ENCODE data around the gene CGB5.
"Not testable (repeated sequence)": the region's sequence is repeated elsewhere in the genome, so short reads cannot be mapped to it uniquely, and the experiment has no call there.

CGB5 gene
- total RNA-seq, result 0 reads per million in 4 donors

DNA sequence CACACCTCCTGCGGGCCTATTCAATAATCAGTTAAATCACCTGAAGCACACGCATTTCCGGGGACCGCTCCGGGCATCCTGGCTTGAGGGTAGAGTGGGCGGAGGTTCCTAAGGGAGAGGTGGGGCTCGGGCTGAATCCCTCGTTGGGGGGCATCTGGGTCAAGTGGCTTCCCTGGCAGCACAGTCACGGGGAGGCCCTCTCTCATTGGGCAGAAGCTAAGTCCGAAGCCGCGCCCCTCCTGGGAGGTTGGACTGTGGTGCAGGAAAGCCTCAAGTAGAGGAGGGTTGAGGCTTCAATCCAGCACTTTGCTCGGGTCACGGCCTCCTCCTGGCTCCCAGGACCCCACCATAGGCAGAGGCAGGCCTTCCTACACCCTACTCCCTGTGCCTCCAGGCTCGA is at the start of gene CGB5:
Gene CGB5, plus strand, starts transcription at position 301 of the 400 bp plus-strand sequence. CDS start 362 bp downstream, outside the sequence.
- DNase-seq, result not testable (repeated sequence)

DNA sequence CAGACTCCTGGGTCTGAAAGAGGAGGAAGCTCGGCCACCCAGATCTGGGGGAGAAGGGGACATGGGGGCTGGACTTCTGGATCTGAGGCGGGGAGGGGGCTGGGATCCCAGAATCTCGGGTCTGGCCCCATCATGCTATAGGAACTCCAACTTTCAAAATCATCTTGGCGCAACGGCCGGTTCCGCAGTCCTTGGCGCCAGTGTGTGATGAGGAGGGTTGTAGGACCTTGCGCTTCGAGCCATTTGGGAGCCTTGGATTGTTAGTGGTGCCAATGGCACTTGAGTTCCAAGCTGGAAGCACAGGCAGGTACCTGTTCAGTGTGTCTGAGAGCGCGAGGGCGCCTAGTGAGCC is 49.6 kb upstream of the CGB5 start:
- DNase-seq, result no peak

DNA sequence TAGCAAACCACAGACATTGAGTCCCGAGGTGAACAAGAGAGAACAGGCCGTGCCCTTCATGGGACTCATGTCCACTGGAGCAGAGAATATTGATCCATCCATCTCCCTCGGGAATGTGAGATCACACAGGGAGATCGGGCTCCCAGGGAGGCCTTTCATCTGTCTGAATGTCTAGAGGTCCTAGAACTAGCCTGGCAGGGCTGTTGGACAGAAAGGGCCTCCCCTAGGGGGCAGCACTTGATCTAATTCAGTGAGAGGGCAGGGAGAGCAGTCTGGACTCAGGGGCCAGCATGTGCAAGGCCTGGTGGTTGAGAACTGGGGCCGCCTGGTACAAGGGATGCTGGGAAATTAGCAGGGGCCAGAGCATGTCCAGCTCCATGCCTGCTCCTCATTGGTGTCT is 45.7 kb upstream of the CGB5 start:
- DNase-seq, result peak in 2 of 5 donors; percentile 41 to 51

DNA sequence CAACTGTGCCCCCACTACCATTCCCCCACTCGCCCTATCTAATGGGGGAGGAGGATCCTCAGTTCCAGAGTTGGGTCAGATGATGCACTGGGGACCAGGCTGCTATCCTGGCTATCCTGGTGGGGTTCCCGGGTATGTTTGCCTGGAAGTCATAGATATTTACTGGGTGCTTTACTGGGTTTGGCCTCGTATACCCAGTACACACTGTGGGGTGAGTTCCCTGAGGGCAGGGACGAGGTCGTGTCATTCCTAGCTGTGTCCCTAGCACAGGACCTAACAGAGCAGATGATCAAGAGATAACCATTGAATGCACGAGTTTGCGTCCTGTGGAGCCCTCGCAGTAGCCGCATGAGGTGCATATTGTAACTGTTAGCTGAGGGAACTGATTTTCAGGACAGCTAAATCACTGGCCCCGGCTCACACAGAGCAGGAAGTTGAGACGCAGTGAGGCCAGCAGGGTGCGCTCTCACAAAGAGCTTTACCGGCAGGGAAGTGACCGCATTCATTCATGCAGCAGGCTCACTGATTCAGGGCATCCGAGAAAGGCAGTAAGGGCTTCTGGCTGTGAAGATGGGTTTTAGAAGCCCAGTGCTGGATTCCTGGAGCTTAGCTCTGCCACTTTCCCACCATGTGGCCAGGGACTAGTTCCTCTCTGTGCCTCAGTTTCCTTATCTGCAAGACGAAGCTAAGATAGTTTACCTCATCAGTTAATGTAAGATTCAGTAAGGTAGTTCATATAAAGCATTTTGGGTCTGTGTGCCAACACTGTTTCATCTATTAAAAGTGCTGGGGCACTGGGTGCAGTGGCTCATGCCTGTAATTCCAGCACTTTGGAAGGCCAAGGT is 43.9 kb upstream of the CGB5 start:
- peak; percentile 33 to 66 (median 51) for DNase-seq

DNA sequence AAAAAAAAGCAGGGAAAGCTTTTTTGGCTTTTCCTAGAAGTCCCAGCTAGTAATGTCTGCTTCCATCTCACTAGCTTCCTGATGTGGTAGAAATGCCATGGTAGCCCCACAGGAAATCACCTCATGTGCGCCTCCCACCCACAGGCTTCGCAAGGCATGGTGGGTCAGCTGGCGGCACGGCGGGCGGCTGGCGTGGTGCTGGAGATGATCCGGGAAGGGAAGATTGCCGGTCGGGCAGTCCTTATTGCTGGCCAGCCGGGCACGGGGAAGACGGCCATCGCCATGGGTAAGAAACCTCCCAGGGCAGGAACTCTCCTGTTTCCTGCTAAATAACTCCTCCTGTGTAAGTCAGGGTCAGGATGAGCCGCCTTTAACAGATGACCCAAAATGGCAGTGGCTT is 39.5 kb upstream of the CGB5 start:
- no peak for DNase-seq

DNA sequence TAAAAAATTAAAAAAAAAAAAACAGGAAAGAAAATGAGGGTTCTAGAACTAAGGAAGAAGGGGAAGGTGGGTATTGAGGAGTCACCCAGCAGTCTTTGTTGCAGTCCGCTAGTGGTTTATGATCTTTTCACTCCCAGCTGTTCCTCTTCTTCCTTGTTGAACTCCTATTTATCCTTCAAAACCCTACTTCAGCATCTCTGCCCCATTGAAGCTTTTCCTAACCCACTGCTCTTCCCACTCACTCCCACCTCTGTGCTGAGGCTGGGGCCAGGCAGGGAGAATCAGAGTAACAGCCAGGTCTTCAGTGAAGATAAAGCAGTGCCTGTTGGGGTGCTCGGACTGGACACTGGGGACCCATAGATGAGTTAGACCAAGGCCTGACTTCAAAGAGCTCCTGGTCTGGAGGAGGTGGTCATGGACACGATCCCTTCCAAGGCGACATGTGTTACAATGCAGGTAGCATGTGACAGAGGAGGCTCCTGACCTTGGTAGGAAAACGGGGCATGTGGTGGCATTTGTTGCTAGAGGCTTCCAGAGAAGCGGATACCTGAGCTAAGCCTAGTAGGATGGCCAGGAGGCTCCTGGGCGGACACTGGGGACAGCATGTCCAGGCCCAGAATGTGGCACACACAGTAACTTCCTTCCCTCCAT is 38.6 kb upstream of the CGB5 start:
- no peak for DNase-seq

DNA sequence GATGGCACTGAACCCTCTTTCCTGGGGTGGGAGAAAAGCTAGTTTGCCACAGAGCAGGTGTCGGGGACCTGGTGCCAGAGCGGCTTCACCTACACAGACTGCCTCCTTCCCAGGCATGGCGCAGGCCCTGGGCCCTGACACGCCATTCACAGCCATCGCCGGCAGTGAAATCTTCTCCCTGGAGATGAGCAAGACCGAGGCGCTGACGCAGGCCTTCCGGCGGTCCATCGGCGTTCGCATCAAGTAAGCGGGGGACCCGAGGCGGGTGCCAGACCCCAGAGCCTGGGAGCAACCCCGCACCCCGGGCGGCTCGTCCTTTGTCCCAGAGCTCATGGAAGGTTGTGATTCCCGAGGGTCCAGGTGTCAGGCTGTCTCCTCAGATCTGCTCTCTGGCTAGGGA is 36.7 kb upstream of the CGB5 start:
- no peak for DNase-seq

DNA sequence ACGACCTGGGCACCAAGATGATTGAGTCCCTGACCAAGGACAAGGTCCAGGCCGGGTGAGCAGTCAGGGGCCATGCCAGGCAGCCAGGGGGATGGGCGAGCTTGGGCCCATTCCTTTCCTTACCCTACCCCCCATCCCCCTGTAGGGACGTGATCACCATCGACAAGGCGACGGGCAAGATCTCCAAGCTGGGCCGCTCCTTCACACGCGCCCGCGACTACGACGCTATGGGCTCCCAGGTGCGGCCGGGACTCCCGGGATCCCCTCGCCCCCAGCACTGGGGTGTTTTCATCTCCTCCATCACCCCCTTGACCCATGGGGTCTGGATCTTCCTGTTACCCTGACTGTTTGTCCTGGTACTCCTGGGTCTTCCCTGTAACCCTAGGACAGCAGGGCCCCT is 33.8 kb upstream of the CGB5 start:
- no peak for DNase-seq

DNA sequence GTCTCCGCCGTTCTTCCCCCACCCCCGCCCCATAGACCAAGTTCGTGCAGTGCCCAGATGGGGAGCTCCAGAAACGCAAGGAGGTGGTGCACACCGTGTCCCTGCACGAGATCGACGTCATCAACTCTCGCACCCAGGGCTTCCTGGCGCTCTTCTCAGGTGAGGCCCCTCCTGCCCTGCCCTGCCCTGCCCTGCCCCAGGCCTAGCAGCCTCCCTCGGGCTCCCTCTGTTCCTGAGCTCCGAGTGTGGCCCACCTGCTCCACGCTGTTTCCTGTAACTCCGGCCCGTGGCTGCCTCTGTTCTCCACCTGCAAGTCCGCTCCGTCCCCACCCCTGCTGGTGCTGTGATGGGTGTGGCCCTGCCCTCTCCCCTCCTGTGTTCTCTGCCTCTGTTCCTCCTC is 33.2 kb upstream of the CGB5 start:
- DNase-seq, result no peak

DNA sequence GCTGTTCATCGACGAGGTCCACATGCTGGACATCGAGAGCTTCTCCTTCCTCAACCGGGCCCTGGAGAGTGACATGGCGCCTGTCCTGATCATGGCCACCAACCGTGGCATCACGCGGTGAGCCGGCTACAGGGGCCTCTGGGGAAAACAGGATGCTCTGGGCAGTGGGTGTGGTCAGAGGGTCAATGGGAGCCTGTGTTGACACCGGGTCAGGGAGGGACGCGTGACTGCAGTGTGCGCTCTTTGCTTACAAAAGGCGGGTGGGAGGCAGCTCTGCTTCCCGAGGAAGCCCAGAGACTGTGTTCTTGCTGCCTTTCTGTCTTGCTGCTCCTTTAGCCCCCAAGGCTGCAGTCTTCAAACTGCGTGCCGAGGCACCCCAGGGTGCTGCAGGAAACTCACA is 32.5 kb upstream of the CGB5 start:
- DNase-seq, result no peak

DNA sequence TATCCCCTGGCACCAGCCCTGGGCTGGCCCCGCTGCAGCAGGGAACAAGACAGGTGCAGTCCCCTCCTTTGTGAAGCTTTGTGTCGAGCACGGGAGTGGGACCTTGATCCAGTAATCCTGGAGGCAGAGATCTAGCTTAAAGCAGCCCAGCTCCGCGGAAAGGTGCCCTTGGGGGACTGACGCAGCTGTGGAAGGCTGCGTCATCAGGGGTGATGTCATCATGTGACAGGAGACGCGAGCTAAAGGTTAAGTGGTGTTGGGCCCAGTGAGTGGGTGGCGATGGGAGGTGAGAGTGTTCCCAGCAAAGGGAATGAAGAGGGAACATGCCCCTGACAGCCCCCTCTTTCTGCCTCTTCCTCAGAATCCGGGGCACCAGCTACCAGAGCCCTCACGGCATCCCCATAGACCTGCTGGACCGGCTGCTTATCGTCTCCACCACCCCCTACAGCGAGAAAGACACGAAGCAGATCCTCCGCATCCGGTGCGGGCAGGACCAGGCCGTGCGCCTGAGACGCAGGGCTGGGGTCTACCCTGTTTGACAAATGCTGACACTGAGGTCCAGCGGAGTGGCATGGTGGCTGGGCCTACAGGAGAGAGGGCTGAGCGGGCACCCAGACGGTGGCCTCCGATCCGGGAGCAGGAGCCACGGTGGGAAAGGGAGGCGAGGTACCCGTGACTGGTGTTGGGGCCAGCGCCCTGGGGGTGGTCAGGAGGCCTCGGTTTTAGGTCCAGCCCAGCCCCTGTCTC is 29.4 kb upstream of the CGB5 start:
- no peak for DNase-seq

DNA sequence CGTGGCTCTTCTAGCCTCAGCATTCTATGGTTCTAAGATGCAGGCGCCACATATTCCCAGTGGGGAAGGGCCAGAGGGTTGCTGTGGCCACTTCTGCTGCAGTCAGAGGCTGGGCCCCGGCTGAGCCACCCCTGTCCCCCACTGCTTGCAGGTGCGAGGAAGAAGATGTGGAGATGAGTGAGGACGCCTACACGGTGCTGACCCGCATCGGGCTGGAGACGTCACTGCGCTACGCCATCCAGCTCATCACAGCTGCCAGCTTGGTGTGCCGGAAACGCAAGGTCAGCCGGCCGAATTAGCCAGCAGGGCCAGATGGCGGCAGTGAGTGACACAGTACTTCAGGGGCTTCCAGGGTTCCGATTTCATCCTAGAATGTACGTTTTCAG is 28.8 kb upstream of the CGB5 start:
- DNase-seq, result no peak

DNA sequence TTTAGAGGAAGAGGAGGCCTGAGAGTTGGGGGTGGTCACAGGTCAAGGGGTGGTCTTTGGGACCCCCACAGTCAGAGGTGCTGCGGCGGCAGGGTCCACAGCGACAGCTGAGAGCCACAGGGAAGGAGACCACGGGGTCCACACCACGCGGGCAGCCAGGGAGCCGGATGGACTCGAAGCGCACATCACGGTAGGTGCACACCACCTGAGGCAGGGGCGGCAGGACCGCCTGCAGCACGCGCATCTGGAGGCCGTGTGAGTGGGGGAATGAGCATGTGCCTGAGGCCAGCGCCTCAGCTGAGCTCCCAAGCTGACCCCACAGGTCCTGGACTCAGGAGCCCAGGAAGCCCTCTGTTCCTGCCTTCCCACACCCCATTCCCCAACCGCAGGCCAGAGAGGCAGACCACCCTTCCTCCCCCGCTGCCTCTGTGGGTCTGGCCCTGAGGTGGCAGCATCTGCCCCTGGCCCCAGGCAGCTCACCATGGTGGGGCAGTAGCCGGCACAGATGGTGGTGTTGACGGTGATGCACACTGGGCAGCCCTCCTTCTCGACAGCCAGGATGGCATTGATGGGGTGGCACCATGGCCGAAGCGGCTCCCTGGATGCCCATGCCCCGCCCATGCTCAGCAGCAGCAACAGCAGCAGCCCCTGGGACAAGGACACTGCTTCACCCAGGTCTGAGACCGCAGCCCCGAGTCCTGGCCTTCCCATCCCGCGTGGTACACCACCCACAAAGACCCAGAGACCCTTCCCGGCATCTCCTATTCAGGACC is 27.4 kb upstream of the CGB5 start:
- DNase-seq, result no peak

DNA sequence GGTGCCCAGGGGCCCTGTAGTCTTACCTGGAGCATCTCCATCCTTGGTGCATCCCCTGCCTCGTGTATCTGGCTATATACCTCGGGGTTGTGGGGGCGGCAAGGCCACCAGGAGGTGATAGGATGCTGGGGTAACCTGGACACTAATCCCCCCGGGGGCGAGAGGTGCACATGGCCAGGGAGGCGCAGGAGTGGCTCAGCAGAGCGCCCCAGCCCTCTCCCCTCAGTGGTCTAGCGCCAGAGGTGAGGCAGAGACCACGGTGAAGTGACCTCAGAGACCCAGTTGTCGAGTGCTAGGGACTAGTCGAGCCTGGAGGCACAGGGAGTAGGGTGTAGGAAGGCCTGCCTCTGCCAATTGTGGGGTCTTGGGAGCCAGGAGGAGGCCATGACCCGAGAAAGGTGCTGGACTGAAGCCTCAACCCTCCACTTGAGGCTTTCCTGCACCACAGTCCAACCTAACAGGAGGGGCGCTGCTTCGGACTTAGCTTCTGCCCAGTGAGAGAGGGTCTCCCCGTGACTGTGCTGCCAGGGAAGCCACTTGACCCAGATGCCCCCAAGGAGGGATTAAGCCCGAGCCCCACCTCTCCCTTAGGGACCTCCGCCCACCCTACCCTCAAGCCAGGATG is 26.5 kb upstream of the CGB5 start, which contains the start of gene LHB:
Gene LHB, minus strand, starts transcription at position 51 of the 625 bp plus-strand sequence. Its CDS starts 10 bp downstream, at position 41.
- no peak for DNase-seq

DNA sequence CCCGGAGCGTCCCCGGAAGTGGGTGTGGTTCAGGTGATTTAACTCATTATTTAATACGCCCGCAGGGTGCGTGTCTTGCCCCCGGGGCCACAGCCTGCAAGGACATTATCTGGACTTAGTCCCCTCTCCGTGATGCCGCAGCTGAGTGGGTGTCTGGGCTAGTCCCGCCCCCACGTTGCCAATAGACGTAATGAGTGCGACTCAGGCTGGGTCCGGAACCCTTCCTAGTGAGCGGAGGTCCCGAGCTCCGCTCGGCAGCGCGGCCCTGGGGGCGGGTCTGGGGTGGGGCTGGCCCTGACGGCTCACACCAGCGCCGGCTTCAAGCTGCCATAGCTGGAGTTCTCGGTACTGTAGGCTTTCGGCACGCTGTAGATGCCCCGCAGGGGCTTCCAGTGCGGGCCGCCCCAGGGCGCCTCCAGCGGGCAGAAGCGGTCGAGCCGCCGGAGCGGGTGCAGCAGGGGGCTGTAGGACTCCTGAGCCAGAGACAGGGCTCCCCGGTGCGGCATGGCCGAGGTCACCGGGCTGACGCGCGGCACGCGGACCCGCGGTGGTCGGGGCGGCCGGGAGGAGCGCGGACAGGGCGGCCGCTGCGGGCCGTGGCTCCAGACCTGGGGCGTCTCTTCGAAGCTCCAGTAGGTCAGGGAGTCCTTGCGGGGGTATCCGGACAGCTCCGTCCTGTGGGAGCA is 25.8 kb upstream of the CGB5 start:
- DNase-seq, result peak; percentile 42 to 61 (median 56)

DNA sequence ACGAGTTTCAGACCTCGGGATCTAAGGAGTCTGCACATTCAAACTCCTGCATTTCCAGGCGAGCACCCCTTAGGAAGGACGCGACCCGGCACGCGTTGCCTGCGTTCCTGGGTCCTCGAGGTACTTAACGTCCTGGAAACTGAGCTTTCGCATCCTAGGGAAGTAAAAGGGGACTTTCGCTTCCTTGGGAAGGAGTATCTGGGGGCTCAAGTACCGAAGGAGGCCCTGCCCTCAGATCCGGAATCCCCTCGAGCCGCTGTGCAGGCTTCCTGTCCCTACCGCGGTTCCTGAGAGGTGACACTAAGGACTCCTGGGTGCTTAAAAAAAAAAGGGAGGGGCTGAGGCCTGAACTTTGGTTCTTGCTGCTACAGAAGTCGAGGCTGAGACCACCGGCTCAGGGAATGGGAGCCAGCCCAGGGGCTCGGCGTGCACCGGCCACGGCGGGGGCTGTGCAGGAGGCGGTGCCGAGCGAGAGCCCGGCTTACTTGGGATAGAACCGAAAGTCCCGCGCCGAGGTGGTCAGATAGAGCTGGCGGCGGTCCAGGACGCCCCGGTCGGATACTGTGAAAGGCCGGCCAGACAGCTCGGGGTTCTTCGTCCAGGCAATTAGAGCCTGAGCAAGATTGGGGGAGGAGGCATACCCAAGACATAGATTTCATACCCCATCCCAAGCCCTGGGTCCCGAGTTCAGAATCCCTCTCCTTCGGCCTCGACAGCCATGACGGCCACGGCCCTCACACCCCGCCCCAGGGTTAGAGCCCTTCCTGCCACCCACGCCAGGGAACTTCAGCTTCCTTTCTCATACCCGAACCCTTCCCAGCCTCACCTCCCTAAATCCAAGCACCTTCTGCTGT is 25.0 kb upstream of the CGB5 start:
- not testable (repeated sequence) for DNase-seq

DNA sequence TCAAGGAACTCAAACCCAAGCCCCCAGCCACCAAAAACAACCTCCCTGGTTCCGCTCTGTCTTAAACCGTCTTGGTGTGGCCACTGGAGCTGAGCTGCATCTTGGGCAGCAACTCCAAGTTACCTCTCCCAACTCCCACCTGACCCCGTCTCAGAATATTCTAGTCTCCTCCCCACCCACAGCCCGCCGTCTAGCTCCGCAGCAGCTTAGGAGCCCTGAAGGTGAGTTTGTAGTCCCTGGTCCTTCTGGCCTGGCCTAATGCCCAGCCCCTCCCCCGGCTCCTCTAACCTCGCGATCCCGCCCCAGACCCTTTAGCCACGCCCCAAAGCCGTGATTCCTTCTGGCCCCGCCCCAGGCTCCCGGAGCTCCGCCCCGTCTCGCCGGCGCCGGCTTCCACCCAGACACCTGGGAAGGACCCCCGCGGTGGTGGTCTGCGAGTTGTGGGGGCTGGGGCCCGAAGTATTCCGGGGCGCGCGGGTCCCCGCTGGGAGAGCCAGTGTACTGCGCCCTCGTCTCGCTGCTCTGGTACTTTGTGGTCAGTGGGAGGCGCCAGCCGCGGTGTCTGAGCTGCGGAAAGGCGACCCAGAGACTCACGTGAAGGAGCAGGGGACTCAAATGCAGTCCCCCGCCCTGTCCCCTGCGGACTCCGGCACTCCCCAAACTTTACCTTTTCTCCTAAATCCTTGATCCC is 24.3 kb upstream of the CGB5 start:
- peak; percentile 41 to 60 (median 51) for DNase-seq

DNA sequence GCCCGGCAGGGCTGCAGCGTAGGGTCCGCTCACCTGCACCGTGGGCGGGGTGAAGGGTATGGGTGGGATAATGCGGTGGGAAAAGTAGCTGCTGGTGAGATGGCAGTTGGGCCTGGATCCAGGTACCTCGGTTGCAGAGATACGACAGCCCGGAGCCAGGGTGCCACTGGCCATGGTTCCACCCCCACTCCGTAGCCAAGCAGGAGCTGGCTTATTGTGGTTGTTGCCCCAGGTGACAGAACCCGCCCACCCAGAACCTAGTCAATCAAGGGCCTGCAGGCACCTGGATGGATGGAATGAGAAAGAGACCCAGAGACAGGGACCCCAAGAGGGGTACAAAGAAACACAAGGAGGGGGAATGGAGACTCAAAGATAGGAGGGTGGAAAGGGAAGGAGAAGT is 23.3 kb upstream of the CGB5 start:
- no peak for DNase-seq

DNA sequence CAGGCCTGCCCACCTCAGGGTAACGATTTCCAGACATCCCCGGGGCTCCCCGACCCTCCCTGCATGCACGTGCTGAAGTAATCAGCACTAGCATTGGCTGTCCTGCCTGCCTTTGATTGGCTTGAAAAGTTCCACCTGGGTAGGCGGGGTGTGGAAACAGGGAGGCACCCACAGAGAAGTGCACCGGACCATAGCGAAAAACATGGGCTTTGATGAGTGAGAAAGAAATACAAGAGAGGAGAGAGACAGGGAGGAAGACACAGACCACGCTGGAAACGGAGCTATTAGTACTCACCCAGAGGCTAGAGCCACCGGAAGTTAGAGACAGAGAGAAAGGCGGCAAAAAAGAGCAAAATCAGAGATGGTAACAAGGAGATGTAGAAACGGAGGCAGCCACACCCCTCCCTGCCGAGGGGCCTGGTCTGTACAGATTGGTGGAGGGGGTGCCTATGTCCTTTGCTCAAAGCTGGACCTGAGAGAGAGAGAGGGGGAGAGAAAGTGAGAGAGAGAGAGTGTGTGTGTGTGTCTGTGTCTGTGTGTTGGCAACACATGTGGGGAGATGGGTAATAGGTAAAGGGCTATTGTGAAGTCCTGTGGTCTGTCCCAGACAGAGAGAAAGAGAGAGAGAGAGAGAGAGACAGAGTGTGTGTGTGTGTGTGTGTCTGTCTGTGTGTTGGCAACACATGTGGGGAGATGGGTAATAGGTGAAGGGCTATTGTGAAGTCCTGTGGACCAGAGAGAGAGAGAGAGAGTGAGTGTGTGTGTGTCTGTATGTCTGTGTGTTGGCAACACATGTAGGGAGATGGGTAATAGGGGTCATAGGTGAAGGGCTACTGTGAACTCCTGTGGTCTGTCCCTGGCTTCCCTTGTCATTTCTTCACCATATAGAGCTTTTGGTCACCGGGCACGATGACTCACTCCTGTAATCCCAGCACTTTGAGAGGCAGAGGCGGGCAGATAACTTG is 22.4 kb upstream of the CGB5 start:
- no peak for DNase-seq

Data from T-helper 1 cell (primary cell).